Kidney glomerular epithelial cell (primary cell): Measurements from ENCODE around the gene SIMC1.

Experiments
- DNase-seq: peaks from one replicate; lab custom pipeline; 2025; lab: John Stamatoyannopoulos, UW

Gene SIMC1

DNA sequence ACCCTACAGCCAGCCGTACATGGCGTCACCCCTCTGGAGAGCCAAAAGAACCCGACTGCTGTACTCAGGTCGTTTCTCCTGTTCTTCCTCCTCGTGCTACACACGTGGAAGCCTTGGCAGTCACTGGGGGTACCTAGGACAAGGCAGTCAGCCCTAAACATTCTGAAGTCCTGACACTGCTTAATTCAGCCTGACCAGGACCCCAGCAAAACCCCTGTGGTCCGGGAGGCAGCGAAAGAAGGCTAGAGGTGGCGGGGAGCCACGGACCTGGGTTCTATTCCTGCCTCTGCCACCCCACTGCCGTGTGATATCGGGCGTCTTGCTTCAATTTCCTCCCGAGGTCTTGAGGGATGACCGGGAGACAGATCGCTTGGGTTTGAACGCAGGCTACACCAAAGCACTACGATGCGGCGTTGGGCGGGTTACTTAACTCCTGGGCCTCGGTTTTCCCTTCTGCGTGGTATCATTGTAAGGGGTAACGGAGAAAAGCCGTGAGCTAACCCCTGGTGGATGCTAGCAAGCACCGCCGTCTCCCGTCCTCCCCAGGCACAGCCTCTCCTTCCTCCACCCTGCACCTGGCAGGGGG lies 126.6 kb downstream of the SIMC1 start:
- DNase-seq = no peak

DNA sequence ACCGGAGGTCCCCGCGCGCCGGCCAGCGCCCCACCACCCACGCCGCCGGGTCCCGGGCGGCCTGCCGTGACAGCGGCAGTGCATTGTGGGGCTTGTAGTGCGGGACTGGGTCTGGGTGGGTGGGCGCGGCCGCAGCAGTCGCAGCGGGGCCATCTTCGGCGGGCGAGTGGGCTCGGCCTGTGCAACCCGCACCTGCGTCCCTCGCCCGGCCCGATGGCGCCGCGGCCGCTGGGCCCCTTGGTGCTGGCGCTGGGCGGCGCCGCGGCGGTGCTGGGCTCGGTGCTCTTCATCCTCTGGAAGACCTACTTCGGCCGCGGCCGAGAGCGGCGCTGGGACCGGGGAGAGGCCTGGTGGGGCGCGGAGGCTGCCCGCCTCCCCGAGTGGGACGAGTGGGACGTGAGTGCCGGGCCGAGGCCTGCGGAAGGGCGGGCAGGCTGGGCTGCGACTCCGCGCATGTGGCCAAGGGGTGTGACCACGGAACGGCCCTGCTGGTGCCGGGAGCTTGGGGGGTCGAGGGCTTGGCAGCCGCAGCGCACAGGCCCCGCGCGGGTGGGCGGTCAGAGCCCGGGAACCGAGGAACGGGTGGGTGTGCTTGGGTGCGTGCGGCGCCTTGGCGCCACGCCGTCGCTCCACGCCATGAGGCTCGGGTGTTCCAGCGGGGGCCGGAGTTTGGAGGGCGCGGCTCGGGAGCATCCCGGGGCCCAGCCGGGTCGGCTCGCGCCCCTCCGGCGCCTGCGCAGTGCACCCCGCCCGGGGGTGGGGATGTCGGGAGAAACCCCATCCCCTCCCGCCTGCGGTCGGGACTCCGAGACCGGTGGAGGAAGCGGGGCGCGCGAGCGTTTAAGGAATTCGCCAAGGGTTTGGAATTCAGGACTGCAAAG lies 127.4 kb downstream of the SIMC1 start, which contains the start of gene ARL10:
TSS of gene ARL10 (plus strand) at position 137 of the 881 bp plus-strand sequence. CDS start at position 214, 77 bp downstream.
- DNase-seq = peak; percentile 58

DNA sequence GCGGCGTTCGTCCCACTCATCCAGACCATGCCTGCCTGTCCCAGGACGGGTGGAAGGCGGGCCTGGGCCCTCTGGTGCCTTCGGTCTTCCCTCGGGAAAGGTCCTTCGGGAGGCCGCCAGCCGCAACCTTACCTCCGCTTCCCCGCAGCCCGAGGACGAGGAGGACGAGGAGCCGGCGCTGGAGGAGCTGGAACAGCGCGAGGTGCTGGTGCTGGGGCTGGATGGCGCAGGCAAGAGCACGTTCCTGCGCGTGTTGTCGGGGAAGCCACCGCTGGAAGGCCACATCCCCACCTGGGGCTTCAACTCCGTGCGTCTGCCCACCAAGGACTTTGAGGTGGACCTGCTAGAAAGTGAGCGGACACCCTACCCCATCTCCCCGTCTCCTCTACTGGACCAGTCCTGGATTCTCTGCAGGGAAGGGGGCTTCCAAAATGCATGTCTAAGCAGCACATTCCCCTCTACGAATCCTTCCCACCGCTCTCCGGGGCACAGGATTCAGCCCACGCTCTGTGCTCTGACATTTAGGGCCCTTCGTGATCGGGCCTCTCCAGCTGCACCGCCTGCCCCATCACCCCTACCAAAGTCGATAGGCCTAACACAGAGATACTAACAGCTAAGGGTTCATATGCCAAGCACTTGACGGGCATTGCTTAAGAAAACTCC lies 128.1 kb downstream of the SIMC1 start:
- no peak for DNase-seq

DNA sequence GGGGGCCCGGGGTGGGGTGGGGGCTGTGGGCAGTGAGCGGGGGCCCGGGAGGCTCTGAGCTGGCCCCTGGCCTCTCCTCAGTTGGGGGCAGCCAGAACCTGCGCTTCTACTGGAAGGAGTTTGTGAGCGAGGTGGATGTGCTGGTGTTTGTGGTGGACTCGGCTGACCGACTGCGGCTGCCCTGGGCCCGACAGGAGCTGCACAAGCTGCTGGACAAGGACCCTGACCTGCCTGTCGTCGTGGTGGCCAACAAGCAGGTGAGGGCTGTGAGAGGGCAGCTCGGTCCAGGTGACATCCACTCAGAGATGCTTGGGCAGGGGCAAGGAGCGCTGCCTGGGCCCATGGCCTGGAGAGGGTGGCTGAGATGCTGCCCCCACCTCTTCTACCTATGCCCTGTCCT lies 130.5 kb downstream of the SIMC1 start:
- no peak for DNase-seq

DNA sequence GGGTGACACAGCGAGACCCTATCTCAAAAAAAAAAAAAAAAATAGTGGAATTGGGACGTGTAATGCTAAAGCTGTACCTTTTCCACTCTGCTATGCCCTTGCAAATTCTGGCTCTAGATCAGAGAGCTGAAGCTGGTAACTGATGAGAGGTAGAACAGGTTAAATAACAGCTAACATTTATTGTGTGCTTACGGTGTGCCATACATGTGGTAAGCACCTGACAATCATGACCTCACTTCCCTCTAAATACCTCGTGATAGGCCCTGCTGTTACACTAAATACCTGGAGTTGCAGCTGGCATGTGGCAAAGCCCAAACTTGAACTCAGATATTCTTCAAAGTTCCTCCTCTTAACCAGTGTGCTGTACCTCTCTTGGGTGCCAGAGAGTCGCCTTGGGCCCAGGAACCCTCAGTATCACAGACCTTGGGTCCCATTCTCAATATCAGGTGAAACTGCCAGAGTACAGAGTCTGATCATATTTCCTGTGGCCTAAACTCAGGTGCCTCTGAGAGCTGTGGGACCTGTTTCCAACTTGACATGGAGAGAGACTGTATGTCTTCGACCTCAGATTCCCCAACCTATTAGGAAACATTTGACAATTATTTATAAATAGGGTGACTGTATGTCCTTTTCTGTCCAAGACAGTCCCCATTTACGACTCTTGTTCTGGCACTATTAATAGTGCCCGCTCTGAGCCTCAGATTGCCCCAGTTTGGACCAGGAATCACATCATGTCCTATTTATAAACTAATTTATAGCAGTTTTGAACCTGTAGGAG lies 131.9 kb downstream of the SIMC1 start:
- DNase-seq = no peak

DNA sequence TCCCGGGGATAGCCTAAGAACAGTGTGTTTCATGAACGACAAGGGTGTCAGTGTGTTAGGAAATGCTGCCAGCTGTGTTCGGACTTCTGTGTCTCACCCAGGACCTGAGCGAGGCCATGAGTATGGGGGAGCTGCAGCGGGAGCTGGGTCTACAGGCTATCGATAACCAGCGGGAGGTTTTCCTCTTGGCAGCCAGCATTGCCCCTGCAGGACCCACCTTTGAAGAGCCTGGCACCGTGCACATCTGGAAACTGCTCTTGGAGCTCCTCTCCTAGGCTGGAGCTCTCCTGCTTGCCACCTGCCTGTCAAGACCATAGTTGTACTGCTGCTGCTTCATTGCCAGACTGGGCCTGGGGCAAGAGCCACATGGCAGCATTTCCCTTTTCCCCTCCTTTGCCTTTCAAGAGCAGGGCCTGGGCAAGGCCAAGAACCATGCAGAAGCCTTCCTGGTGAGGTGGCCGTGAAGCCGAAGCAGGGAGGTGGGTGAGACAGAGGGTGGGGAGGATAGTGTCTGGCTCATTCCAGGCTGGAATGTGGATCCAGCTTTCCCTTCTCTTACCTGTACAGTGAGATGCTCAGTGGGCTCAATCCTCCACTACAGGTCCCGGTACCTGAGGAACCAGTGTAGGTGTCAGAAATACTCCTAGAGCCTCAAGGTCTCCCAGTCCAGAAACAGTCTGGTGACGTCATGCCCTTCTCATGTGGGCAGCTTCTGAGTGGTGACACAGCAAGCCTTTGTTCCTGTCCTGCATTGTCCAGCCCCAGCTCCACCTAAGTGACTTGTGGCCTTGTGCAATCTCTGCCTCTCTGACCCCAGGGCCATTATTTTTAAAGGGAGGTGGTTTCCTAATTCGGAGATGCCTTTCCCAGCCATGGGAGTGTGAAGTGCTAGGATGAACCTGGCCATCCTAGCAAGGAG lies 133.7 kb downstream of the SIMC1 start:
- no peak for DNase-seq

DNA sequence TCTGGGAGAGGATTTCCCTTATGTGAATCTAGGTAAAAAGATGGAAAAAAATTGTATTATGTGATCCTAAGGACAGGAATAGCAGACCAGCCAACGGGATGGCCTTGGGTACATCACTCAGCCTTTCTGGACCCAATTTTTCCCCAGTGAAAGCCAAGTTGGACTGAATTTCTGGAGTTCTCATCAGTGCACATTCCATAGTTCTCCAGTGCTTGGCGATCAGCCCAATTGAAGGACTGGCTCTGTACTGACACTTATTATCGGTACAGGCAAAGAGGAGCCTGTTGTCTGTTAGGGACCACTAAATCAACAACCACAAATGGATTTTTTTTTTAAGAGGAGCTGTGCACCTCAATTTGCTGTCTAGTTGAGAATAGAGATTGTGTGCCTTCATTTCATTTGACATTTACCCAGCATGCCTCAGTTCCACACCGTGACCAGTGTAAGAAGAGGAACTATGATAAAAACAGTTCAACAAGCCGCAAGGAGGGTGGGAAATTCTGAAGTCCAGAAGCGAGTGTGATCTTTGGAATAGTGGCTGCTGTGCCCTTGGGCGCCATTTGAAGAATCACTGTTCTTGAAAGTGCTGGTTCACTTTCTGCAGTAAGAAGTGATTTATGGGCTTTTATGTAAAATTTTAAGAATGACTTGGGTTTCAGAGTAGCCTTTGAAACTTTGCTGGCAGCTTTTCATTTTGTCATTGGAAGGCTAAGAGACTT lies 135.0 kb downstream of the SIMC1 start:
- no peak for DNase-seq

DNA sequence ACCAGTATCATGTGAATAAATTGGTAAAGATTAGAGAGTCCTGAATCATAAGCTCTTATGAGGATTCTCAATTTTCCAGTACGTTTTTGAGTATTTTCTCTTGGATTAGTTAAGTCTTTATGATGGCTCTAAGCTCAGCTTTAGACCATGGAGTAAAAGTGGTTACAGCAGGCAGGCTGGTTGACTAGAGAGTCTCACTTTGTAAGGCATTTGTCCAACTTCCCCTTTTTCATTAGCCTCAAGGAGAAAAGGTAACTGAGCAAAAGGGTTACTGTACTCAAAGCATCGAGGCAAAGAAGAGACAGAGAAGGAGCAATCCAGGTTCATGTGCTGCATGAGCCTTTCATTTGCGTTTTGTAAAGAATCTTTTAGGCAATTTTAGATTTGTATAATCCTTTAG lies 141.7 kb downstream of the SIMC1 start:
- no peak for DNase-seq

DNA sequence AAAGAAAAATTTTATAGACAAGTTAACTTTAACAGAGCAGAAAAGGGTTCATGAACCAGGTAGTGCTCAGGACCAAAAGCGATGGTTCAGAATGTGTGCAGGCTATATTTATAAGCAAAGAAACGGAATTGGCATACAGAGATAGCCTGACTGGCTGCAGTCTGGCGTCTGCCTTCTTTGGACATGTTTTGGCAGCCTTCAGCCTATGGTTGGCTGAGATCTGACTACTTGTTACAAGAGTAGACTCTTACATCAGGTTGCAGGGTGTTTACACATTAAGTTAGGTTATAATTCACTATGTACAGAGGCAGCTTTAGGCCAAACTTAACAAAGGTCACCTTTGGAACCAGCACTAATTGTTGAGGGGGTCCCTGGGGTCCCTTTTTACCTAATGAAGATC lies 143.2 kb downstream of the SIMC1 start:
- no peak for DNase-seq

DNA sequence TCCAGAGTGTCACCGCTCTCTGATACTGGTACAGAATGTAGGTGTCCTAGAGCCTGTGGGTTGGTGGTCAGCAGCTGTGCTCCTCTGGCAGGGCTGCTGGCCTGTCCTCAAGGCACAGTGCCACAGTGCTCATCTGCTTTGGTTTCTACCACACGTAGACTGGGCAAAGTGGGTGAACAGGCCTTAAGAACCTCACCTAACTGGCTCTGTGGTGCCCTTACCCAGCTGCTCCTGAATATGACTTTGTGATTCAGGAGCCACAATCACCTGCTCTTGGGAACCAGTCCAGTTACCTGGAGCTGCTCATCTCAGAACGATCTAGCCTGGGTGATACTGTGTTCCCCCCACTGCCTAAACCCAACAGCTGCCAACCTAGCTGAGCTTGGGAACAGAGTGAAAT lies 143.8 kb downstream of the SIMC1 start:
- DNase-seq = no peak

DNA sequence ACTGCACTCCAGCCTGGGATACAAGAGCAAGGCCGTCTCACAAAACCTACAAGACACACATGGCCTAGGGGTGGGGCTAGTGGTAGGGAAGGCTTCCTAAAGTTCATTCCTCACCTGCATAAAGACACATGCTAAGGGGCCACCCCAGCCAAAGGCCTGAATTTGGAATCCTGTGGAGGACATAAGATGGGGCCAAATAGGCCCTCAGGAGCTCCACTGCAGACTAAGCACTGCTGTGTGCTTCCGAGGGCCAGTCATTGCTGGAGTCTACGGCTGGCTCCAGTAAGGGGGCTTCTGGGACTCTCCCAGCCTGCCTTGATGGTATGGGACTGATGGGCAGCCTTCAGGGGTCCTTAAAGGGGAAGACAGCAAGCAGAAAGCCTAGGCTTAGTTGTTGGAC lies 144.5 kb downstream of the SIMC1 start:
- DNase-seq = no peak

DNA sequence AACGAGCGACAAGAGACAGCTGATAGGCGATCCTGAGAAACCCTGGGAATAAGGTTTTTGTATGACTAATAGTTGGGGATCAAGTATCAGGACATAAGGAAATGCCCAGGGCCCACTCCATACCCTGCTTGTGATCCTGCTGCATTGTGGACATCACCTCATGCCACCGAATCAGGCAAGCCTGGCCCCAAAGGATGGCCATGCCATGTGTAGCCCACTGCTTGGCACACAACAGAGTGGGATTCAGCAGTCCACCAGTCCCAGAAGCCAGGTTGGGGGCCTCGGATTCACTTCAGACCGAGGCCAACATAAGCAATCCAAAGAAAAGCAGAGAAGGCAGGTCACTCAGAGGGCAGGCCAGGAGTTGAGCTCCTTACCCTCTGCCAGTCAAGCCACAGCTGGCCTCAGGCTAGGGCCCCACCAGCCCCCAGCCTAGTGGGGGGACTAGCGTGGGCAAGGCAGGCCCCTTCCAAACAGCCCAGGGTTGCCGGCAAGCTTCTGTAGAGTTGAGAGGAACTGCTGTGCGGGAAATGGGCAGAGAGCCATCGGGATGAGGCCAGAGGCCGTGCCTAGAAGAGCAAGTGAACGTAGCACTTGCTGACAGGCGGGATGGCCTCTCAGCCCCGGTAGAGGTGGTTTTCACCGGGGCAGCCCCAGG lies 145.2 kb downstream of the SIMC1 start:
- DNase-seq = no peak

DNA sequence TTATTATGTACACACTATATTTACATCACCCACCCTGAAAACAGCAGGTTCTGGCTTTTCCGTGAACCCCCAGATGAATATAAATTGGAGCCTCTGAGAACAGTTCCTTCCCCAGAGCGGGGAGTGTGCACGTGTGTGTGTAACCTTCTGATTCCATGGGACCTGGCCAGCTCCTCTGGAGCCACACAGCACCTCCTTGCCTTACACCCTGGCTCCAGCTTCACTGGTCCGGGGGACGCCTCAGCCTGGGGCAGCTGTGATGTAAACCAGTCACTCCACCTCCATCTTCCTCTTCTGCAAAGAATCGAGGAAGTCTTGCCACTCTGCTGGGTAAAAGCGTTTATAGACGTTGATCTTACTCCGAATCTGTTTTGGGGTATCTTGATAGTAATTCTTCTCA lies 145.7 kb downstream of the SIMC1 start:
- no peak for DNase-seq

DNA sequence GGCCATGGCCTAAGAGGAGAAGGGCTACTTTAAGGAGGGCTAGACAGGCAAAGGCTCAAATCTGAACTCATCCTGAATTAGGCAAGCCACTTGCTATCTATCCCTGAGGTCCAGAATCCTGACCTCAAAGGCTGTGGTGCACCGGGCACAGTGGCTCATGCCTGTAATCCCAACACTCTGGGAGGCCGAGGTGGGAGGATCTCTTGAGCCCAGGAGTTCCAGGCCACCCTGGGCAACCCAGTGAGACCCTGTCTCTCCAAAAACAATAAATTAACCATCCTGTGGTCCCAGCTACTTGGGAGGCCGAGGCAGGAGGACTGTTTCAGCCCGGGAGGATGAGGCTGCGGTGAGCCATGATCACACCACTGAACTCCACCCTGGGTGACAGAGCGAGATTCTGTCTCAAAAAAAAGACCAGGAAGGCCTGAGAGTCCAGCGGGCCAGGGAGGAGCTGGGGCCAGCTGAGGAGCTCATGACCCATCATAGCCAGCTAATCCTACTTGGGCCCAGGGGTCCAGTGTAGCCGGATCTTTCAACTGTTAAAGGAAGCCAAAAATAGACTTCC lies 146.2 kb downstream of the SIMC1 start:
- no peak for DNase-seq

DNA sequence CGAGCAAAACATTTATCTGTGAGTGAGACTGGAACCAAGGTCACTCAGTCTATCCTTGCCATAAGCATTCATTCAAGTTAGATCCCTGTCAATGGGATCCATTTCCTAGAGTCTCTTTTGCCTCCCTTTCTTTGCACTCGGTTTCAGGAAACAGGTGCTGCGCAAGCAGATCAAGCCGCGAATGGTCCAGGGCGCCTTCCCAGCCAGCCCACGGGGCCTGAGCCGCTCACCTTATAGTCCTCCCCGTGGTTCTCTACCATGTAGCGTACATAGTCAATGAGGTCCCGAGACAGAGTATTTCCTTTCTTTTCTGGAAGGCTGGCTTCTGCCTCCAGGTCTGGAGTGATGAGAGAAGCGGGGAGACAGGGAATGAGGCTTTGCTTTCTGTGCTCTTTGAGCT lies 146.8 kb downstream of the SIMC1 start:
- DNase-seq = no peak

DNA sequence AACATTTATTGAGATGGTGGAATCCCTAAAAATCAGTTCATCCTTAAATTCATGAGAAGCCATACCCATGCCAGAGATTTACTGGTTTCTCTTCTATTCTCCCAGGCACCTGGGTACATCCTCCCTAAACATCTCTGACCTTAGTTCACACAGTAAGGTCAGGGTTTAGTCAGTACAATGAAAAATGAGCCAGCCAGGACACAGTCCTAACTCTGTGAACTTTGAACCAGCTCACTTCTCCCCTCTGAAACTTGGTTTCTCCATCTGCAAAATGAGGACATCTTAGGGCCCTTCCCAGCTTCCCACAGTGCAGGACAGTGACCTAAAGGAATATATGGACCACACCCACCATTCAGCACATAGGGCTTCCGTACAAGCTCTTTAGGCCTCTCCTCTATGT lies 148.3 kb downstream of the SIMC1 start:
- DNase-seq = no peak

DNA sequence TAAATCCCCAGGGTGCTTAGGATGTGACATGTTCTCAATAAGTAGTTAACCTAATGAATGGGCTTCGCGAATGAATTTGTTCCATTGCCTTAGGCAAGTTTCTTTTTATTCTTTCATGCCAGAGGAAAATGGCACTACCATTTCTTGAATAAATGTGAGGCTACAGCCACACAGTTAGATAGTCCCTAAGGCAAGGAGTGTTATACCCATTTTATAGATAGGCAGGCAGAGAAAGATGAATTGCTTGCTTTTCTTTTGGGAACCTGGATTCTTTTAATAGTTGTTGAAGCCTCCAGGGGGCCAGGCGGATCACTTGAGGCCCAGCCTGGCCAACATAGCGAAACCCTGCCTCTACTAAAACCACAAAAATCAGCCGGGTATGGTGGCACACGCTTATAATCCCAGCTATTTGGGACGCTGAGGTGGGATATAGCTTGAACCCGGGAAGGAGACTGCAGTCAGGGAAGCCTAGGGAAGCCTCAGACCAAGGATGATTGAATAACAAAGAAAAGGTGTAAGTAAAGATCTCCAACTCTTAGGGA lies 149.2 kb downstream of the SIMC1 start:
- DNase-seq = no peak

DNA sequence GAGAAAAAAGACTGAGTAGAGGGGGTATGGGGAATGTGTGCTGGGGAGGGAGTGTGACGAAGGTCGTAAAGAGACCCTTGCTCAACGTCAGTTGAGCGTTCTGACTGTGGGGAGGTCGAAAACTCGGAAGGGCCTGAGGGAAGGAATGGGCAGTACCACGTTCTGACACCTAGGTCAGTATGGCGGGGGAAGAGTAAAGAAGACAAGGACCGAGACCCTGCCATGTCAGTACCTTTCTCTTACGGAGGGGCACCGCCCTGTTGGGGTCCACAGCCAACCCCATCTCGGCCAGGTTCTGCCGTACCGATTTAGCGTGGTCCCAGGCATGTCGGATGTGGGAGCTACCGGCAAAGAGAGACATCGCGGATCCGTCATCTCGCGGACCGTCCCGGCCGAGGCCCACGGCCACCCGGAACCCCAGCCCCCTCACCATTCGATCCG lies 149.8 kb downstream of the SIMC1 start:
- DNase-seq = peak; percentile 13

DNA sequence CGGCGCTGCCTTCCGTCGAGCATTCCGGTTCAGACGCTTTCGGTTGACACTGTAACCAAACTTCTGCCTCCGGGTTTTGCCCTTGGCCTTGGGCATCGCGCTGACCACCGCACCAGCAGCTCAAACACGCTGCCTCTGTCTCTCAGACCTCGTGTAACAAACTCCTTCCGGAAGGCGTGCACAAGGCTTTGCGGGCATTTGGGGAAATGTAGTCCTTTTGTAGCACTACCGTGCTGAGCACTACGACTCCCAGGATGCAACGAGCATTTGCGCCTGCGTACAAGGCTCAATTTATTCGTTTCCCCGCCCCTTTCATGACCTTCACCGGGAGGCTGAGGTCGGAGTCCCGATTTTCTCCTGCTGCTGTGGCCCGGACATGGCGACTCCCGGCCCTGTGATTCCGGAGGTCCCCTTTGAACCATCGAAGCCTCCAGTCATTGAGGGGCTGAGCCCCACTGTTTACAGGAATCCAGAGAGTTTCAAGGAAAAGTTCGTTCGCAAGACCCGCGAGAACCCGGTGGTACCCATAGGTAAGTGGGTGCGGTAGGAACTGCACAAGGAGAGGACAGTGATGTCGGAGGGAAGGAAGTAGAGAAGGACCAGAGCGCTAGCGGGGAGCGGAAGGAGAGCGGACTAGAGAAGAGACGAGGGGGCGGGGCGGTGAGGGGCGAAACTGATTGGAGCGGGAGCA lies 150.4 kb downstream of the SIMC1 start, which contains the start of the genes HIGD2A and NOP16:
TSS of gene HIGD2A (plus strand) at position 308 of the 691 bp plus-strand sequence. CDS start at position 377, 69 bp downstream.
TSS of gene NOP16 (minus strand) at position 155 of the 691 bp plus-strand sequence. CDS start at position 96, 59 bp downstream.
- DNase-seq = peak; percentile 99
